DMS 273 (cell line): ENCODE results near the gene DBH.
A peak's percentile ranks its signal among the peaks of the same experiment; 100 is the strongest.

Experiments used
- DNase-seq: peaks from one replicate; lab custom pipeline; 2025; ENCODE audit not compliant: unreplicated experiment; lab: John Stamatoyannopoulos, UW

DBH gene

DNA sequence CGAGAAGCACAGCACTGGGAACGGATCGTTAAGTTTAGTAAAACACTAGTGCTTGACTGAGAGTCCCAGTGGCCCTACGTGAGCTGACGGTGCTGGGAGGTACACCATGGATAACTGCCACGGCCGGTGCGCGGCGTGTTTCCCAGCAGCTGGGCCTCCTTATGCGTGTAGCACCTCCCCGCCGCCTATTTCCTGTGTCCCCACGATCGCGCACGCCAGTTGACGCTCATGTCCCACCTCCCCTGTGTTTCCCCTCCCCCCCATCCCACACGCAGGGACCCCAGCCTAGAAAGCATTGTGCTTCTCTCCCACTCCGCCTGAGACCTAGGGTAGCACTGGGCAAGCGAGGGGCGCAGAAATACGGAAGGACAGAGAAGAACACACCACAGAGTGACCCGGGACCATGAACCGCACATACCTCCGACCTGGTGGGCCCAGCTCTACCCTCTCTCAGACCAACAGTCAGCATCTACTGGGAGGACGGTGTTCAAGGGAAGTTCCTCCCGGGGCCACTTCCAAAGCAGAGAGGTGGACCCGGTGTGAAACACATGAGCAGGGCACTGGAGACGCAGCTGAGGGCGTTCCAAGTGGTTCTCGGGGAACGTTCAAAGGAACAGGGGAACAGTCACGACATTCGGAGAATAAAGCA lies 45.6 kb downstream of the DBH start:
- DNase-seq = no peak

GRCh38 chr9:133682818-133683585 lies 46.8 kb downstream of the DBH start:
- no peak for DNase-seq

GRCh38 chr9:133683586-133684120 lies 47.5 kb downstream of the DBH start:
- no peak for DNase-seq

- DNase-seq = no peak
Observed at GRCh38 chr9:133684121-133684935, 48.2 kb downstream of the DBH start.

- DNase-seq = no peak
Observed at GRCh38 chr9:133684936-133685361, 48.8 kb downstream of the DBH start.

DNA sequence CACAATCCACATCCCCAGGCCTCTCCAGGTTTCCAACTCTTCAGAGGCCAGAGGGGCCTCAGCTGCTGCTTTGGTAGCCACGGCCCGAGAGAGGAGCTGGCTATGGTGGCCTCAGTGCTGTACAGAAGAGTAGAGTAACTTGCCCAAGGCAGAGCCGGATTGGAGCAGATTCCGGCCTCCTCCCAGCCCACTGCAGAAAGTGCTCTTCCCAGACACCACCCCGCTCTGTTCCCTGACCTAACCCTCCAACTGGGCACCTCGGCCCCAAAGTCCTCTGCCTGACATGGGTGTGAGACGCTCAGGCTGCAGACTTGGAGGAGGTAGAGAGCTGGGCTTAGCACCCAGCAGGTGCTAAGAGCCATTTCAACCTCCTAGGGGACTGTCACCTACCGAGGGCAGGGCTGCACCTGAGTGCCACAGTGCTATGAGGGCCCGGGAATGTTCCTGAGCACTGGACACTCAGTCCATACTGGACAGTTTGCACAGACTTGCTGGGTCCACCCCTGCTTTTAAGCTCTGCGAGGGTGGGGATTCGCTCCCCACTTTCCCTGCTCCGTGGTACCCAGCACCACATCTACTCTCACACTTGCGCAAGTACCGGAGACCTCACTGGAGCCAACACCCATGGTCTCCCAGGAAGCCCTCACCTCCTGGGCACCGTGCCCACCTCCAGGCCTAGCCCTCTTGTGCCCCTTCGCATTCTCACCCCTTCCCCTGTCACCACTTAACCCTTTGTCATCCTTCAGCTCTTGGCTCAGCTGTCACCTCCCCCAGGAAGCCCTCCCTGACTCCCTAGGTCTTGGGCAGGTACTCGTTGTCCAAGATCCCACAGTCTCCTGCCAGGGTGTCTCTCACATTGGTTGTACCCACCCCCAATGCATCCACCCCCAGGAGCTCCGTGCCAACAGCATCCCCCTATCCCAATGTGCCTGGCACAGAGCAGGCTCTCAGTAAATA lies 49.8 kb downstream of the DBH start:
- no peak for DNase-seq

- no peak for DNase-seq
Observed at GRCh38 chr9:133686642-133687575, 50.7 kb downstream of the DBH start.

DNA sequence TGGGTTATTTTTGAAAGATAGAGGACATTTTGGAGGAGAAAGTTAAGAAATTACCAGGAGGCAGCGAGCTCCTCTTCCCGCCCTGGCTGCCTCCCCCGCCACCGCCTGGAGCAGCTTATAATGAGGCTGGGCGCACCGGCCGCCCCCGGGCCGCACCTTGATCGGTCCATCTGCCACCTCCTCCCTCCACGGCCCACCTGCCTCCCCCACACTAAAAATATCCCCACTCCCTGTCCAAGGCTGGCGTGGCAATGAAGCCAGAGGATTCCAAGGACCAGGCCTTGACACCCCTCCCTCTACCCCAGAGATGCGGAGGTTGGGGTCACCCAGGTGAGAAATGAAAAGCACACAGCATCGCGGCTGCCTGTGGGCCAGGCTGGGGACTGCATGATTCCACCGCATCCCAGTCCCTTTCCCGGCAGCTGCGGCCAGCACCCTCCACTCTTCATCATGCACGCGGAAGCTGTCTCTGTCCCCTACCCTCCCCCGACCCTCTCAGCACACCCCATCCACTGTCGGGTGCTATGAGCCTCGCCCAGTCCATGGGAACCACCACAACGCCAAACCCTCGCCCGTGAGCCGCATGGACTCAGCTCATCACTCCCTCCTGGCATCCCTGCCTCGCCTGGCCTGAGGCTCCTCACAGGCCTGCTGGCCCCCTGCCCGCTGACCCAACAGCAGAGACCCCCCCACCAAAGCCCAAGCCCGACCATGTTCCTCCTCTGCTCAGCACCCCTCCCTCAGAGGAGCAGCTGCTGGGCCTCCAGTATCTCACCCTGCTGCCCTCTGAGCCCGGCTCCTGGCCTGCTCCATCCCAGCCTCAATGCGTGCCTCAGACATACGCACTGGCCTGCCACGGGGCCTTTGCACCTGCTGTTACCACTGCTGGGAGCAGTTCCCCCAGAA lies 51.9 kb downstream of the DBH start:
- DNase-seq = no peak

DNA sequence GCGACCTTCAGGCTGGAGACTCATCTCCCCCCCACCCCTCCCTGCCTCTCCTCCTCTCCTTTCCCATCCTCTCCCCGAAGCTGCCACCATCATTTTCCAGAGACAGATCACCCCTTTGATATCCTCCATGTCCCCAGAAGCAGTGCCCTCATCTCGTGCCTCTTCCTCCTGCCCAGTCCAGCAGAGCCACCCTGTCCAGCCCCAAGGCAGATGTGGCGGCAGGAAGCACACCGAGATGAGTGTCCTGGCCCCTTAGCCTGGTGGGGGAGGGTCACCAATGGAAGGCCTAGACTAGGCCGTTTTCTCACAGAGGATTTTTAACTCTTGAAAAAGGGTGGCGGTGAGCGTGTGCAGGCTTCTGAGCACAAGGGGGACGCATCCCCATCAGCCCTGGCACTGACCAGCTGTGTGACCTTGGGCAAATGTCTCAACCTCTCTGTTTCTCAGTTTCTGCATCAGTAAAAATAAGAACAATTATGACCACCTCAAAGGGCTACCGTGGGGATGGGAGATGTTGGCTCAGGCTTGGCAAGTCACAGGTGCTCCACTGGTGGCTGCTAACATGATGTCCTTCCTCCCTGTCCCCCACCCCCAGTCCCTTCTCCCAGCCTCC lies 53.1 kb downstream of the DBH start:
- DNase-seq = no peak

GRCh38 chr9:133690081-133690561 lies 54.0 kb downstream of the DBH start:
- DNase-seq = no peak

DNA sequence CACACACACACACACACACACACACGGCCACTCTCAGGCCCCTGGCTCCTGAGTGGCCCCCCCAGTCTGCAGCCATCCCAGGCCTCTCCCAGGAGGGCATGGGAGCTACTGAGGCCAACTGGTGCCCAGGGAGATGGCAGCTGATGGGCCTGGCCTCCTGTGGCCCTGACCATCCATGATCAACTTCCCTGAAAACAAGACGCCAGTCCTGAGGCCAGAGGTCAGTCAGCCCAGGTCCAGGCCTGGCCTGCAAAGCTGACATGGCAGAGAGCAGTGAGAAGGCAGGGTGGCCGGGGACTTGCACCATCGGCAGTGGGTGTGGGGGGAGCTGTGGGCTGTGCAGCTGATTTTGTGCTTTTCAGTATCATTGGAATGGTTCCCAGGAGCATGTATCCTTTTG lies 55.0 kb downstream of the DBH start:
- DNase-seq = no peak

- DNase-seq = peak; percentile 37
Observed at GRCh38 chr9:133691626-133692363, 55.6 kb downstream of the DBH start.

DNA sequence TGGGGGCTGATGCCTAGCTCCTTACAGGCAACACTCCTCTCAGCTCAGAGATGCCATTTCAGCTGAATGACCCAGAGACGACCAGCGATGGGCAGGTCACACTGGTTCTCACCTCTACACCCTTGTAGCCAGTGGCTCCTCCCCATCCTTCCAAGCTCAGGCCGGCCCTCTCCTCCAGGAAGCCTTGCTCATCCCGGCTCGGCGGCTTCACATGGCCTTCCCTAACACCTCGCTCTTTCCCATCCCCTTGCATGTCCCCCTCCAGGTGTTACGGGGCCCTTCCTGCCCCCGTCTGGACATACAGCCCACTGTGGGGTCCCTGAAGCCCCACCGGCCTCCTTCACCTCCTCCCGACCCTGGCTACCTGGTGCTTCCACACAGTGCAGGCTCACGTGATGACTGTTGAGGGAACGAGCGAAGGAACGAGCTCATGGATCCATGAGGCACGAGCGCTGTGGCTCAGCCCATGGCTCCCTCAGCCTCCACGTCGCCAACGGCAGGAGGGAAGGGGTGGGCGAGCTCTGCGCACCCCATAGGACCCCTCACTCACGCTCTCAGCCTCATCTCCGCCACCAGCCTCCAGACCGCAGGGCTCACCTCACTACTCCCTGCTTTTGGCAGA lies 56.3 kb downstream of the DBH start:
- no peak for DNase-seq

- no peak for DNase-seq
Observed at GRCh38 chr9:133693116-133693515, 57.0 kb downstream of the DBH start.

DNA sequence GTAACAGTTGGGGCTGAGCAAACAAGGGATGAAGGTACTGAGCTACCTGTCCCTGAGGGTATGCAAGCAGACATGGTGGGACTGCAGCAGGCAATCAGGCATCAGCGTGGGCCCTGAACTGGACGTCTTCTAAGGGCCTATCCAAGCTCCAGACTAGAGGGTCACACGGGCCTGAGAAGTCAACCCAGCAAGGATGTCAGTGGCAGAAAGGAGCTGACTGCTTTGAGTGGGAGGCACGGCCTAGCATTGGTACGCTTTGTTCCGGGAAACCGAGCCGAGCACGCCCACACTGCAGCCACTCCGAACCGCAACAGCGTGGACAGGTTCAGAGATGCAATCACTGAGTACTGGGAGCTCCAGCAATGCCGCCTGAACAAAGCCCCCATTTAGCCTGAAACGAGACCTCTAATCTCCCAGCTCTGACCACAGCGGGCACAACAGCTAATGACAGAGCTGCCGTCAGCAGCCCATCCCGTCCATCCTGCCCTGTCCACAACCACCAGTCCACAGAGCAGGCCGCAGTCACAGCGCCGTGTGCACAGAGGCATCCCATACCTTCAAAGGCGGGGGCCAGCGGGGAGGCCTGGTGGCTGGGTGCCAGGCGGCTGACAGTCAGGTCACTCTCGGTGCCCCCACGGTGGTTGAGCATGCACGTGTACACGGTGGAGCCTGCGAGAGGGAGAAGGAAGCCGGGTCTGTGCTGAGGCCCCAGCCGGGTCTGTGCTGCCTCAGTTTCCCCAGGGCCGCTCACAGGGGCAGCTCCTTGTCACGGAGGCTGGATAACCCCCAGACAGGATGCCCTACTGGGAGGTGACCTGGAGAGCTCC lies 57.8 kb downstream of the DBH start:
- no peak for DNase-seq

DNA sequence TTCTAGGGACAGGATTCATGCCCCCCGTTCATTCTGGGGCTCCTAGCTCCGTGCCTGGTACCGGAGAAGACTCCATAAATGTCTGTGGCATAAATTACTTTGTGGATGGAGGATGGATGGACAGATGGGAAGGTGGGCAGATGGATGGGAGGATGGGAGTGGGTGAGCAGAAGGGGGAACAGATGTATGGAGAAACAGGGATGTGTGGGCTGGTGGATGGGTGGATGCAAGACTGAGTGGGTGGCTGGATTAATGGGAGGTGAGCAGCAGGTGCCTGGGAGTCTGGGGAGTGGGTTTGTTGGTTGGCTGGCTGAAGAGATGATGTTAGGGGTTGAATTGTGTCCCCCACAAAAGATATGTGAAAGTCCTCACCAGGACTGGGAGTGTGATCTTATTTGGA lies 58.5 kb downstream of the DBH start:
- DNase-seq = peak; percentile 79
